HPDE6-E6E7 (cell line): Measurements from ENCODE around the gene HRH3.

Experiments used
- DNase-seq: peaks from one replicate; pipeline ENCODE4 v3.0.0; 2011; ENCODE audit warnings: missing footprints; ENCODE audit errors: extremely low spot score

Gene HRH3

DNA sequence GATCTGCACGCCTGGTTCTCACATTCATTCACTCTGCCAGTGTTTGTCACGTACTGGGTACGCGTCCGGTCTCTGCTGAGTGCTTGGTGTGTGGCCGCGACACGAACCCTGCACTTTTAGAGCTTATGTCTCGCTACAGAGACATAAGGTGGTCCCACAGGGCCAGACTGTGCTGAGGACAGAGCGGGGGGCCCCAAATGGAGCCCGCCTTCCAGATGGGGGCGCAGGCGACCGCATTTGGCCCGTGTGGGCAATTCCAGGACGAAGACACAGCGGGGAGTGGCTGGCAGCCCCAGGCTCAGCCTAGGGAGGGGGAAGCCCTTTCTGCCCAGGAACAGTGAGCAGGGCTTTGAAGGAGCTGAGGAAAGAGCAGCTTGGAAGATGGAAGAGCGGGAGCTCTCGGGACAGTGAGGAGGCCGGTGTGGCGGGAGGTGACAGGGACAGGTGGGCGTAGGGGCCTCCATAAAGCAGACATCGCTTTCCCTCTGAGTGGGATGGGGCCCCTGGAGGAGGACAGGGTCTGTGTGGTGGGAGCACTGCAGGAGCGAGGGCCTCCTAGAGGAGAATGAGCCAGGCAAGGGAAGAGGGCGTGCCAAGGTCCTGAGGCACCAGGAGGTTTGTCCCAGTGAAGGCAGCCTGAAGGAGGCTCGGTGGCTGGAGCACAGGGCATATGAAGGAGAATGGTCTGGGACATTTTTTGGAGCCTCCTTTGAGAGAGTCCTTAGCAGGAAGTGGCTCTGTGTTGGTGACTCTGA is 45.0 kb downstream of the HRH3 start:
- DNase-seq, result no peak

DNA sequence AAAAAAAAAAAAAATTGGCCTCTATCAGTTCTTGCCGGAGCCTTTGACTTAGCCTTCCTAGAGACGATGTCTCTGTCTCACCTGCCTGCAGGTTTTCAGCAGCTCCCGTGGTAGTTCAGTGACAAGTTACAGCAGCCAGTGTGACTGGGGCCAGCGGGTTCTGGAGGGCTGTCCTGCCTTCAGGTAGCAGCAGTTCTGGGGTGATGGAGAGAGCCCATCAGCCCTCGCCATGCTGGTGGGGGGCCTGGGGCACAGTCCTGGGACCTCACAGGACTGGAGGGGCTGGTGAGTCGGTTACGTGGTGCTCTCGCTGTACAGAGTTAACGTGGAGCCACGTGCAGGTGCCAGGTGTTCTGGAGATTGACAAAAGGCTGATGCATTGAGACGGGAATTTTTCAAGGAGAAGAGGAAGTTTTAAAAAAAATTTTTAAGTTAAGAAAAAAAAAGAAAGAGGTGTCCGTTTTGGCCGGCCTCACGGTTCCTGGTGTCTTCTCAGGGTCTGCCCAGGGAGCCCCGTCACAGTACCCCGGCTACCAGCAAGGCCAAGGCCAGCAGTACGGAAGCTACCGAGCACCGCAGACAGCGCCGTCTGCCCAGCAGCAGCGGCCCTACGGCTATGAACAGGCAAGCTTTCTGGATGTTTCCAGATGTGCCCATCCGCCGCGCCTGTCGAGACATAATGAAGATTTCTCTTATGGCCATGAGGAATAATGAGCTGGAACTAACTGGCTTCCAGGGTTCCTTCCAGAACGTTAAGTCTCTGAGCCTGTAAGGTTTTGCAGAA is 45.9 kb downstream of the HRH3 start:
- DNase-seq, result no peak

DNA sequence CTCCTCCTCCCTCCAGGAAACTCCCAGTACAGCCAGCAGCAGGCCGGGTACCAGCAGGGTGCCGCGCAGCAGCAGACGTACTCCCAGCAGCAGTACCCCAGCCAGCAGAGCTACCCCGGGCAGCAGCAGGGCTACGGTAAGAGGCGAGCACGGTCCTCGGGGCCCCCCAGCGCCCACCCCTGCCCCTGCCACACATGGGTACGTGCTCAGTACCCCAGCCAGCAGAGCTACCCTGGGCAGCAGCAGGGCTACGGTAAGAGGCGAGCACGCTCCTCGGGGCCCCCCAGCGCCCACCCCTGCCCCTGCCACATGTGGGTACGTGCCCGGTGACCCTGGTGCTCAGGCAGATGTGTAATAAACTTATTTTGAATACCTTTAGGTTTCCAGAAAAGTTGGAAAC is 47.4 kb downstream of the HRH3 start:
- DNase-seq, result no peak

DNA sequence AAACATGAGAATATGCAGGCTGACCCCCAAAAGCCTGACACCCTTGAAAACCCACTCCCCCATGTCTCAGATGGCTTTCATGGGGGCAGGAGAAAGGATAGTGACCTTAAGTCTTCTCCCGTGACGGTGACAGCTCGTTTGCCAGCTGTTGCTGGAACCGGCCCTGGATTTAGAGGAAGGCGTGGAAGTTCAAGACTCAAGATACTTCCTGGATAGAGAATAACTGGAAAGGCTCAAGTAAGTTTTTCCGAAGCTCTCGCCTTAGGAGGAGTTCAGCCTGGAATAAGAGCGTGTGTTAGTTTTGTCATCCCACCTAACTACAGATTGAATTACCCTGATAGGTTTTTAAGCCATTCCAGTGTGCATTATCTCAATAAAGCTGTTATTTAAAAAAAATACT is 48.8 kb downstream of the HRH3 start:
- DNase-seq, result no peak

DNA sequence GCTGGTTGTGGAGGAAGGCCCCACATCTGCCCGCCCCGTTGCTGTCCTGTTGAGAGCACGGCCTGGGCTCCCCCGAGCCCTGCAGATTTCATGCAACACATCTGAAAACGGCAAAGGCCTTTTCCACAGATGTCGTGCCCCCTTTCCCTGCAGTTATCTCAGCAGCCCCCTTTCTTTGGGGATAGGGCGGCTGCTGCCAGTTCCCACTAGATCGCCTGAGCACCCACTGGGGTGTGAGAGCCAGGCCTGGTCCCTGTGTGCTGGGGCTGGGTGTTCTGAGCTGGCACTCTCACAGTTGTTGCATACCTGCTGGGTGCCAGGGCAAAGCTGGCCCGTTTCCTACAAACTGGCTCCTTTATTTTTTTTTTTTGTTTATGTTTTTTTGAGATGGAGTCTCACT is 49.5 kb downstream of the HRH3 start:
- no peak for DNase-seq

DNA sequence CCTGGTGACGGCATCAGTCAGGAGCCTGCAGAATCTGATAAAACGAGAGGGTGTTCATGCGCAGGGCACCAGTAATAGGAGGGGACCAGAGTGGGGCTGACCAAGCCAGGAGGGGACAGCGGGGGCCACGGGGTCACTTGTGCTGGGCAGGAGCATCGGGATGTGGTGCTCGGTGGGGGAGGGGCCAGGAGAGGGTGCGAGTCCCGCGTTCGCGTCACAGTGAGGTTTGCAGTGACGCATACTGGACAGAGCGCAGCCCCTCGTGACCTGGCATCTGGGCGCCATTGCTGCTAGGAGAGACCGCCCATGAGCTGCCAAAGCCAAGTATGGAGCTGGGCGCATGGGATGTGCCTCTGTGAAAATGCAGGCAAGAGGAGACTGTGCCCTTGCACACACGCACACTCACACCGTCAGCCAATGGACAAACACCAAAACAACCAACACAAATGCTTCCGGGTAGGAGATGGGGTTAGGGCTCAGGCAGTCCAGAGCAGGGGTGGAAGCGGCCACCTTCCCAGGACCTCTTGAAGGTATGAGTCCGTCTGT is 51.1 kb downstream of the HRH3 start:
- DNase-seq, result no peak

DNA sequence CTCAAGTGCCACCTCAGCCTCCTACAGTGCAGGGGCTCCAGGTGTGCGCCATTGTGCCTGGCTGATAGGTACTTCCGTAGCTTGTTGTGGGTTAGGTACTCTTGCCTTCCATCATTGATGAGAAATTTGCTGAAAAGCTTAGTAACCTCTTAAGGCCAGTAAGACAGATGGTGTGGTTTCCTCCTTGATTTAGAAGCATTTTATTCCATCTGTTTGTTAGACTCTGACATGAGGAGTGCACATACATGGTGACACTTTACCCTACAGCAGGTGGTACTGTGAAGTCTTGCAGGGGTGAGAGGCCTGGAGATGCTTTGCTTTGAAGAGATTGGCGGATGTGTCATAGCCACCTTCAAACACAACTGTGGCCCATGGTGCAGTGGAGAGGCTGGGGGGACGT is 52.0 kb downstream of the HRH3 start:
- DNase-seq, result no peak

DNA sequence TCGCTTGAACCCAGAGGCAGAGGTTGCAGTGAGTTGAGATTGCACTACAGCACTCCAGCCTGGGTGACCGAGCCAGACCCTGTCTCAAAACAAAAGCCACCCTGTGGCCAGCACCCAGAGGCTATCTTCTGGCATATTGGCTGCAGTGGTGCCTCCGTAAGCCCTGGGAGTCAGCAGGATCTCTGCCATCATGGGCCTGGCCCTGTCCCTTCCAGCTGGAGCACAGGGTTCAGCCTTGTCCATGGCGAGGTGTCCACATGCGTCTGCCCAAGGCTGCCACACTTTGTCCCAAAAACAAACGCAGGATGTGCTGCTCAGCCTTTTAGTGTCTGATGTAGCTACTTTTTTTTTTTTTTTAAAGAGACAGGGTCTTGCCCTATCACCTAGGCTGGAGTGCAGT is 52.6 kb downstream of the HRH3 start:
- DNase-seq, result no peak

DNA sequence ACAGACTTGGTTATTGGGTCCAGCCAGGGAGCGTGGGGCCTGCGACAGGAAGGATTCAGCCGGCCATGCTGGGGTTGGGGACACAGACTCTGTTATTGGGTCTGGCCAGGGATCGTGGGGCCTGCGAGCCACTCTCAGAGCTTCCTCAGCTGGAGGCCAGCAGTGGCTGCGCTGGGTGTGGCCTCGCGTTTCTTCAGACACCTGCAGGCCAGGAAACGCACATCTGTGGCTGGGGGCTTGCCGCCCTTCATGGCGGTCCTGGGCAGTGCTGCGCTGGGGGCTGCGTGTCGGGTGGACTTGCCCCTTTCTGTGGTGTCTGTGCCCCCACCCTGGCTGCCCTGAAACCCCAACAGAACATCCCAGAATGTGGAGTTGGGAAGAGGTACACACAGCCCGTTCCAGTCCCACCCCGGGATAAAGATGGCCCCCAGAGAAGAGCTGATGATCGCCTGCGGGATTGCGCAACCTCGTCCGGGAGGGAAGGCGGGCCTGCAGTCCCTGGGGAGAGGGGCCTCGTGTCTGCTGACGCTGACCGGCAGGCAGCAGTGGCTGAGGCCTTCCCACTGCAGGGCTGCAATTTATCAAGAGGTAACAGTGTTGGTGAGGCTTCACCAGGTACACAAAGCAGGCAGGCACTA is 54.2 kb downstream of the HRH3 start:
- no peak for DNase-seq
